Trophoblast cell (in vitro differentiated cells and primary cell): ENCODE measurements around the gene CSTF1.

Source experiments
- DNase-seq, 2 donors: peaks; one replicate each; pipeline ENCODE4 v3.0.0-alpha.2; 2016
- H2AFZ ChIP-seq: 2 replicates; pipeline ENCODE4 v1.6.1; 2013; ENCODE audit warnings: low read length, moderate library complexity, mild to moderate bottlenecking; ENCODE audit not compliant: insufficient read depth, poor library complexity
- H2AK5ac ChIP-seq: 2 replicates; pipeline ENCODE4 v1.6.1; 2013; ENCODE audit warnings: mild to moderate bottlenecking, low read length
- H2BK120ac ChIP-seq: 2 replicates; pipeline ENCODE4 v1.6.1; 2013; ENCODE audit warnings: low read length, mild to moderate bottlenecking, moderate library complexity; ENCODE audit not compliant: insufficient read depth, poor library complexity
- H2BK12ac ChIP-seq: 2 replicates; pipeline ENCODE4 v1.6.1; 2013; ENCODE audit warnings: mild to moderate bottlenecking, low read length, moderate library complexity
- H2BK5ac ChIP-seq: 2 replicates; pipeline ENCODE4 v1.6.1; 2013; ENCODE audit warnings: low read length, low read depth, moderate library complexity, mild to moderate bottlenecking; ENCODE audit not compliant: poor library complexity
- H3K14ac ChIP-seq: 2 replicates; pipeline ENCODE4 v1.6.1; 2013; ENCODE audit warnings: mild to moderate bottlenecking, low read length
- H3K18ac ChIP-seq: 2 replicates; pipeline ENCODE4 v1.6.1; 2013; ENCODE audit warnings: mild to moderate bottlenecking, low read length
- H3K23ac ChIP-seq: 2 replicates; pipeline ENCODE4 v1.6.1; 2013; ENCODE audit warnings: low read length
- H3K27ac ChIP-seq: 2 replicates; pipeline ENCODE4 v1.5.1; 2013; ENCODE audit warnings: low read depth, mild to moderate bottlenecking, inconsistent platforms, low read length, moderate library complexity
- H3K27me3 ChIP-seq: 2 replicates; pipeline ENCODE4 v1.6.1; 2013; ENCODE audit warnings: inconsistent platforms, mild to moderate bottlenecking, low read length, moderate library complexity; ENCODE audit not compliant: insufficient read depth
- H3K36me3 ChIP-seq, 2 experiments: 1 replicate in 1 of 2; 2 replicates in 1 of 2; pipeline ENCODE4 v1.6.1; 2013; ENCODE audit warnings: low read length in 2 of 2, mild to moderate bottlenecking in 2 of 2, moderate library complexity in 1 of 2; ENCODE audit not compliant: insufficient read depth in 2 of 2, control insufficient read depth in 1 of 2
- H3K4ac ChIP-seq: 2 replicates; pipeline ENCODE4 v1.6.1; 2013; ENCODE audit warnings: low read depth, mild to moderate bottlenecking, low read length, moderate library complexity
- H3K4me1 ChIP-seq, 2 experiments: 1 replicate in 1 of 2; 2 replicates in 1 of 2; pipeline ENCODE4 v1.6.1; 2013; ENCODE audit warnings: low read length in 2 of 2, mild to moderate bottlenecking in 2 of 2, moderate library complexity in 1 of 2; ENCODE audit not compliant: insufficient read depth in 2 of 2, control insufficient read depth in 1 of 2
- H3K4me2 ChIP-seq: 2 replicates; pipeline ENCODE4 v1.6.1; 2013; ENCODE audit warnings: inconsistent platforms, mild to moderate bottlenecking, low read length, moderate library complexity
- H3K4me3 ChIP-seq: 2 replicates; pipeline ENCODE4 v1.5.1; 2013; ENCODE audit warnings: mild to moderate bottlenecking, low read depth, low read length, inconsistent platforms
- H3K79me1 ChIP-seq: one replicate; pipeline ENCODE4 v1.6.1; 2013; ENCODE audit warnings: low read length
- H3K79me2 ChIP-seq: 2 replicates; pipeline ENCODE4 v1.6.1; 2013; ENCODE audit warnings: low read length, mild to moderate bottlenecking; ENCODE audit not compliant: control insufficient read depth, insufficient read depth, poor library complexity
- H3K9ac ChIP-seq: 2 replicates; pipeline ENCODE4 v1.6.1; 2013; ENCODE audit warnings: mild to moderate bottlenecking, low read length
- H3K9me3 ChIP-seq: 2 replicates; pipeline ENCODE4 v1.6.1; 2013; ENCODE audit warnings: low read depth, mild to moderate bottlenecking, control low read depth, inconsistent platforms, low read length; ENCODE audit not compliant: insufficient read depth
- H4K12ac ChIP-seq: 2 replicates; pipeline ENCODE4 v1.6.1; 2013; ENCODE audit warnings: low read depth, mild to moderate bottlenecking, low read length, moderate library complexity
- H4K8ac ChIP-seq: 2 replicates; pipeline ENCODE4 v1.6.1; 2013; ENCODE audit warnings: low read depth, mild to moderate bottlenecking, low read length, moderate library complexity
- H4K91ac ChIP-seq: one replicate; pipeline ENCODE4 v1.6.1; 2013; ENCODE audit warnings: low read depth, mild to moderate bottlenecking, low read length, moderate library complexity
- WGBS: extraction: QIAGEN DNeasy Blood & Tissue Kit; methylation state at CpG from one replicate; pipeline ENCODE4 v1.1.7; 2013; ENCODE audit warnings: missing lambda C conversion rate; ENCODE audit not compliant: insufficient read length, insufficient coverage; ENCODE audit errors: extremely low coverage; 5-methylcytosine and 5-hydroxymethylcytosine counted together

Gene CSTF1

GRCh38 chr20:56378386-56378785, 14.1 kb upstream of the CSTF1 start:
- H3K18ac ChIP-seq = no peak overlapping the region
- no CpG with 5 or more reads among the region's 3 CpGs for WGBS
- no peak overlapping the region for H4K8ac ChIP-seq
- H2BK120ac ChIP-seq = no peak overlapping the region
- H3K27me3 ChIP-seq = no peaks in the 10 kb centered on the region
- no peak overlapping the region for H3K4ac ChIP-seq
- no peak overlapping the region for H4K12ac ChIP-seq
- no peak overlapping the region for H3K23ac ChIP-seq
- H3K9ac ChIP-seq = no peak overlapping the region
- DNase-seq = no peak
- H2BK5ac ChIP-seq = no peak overlapping the region
- H3K4me2 ChIP-seq = no peak overlapping the region
- H3K4me1 ChIP-seq = no peaks in the 10 kb centered on the region
- H3K79me1 ChIP-seq = no peaks in the 10 kb centered on the region
- no peak overlapping the region for H3K14ac ChIP-seq
- no peak overlapping the region for H2AFZ ChIP-seq
- no peak overlapping the region for H2AK5ac ChIP-seq
- H4K91ac ChIP-seq = no peak overlapping the region
- H3K4me3 ChIP-seq = no peak overlapping the region
- H3K36me3 ChIP-seq = peaks cover 28% of the 10 kb centered on the region in 2 experiments
- H2BK12ac ChIP-seq = no peak overlapping the region
- H3K79me2 ChIP-seq = no peaks in the 10 kb centered on the region
- no peak overlapping the region for H3K27ac ChIP-seq
- no peaks in the 10 kb centered on the region for H3K9me3 ChIP-seq

- H3K14ac ChIP-seq = no peak overlapping the region
- H3K36me3 ChIP-seq = peaks cover 22 to 32% of the 10 kb centered on the region in 2 experiments
- H3K27me3 ChIP-seq = no peaks in the 10 kb centered on the region
Measured at GRCh38 chr20:56380375-56380774, 12.1 kb upstream of the CSTF1 start.

GRCh38 chr20:56381501-56381900, 10.9 kb upstream of the CSTF1 start:
- Histone ChIP-seq H3K27ac (no peak overlapping the region), H3K9ac (no peak overlapping the region), H2BK12ac (no peak overlapping the region), H2AK5ac (no peak overlapping the region), H4K12ac (no peak overlapping the region), H3K79me1 (peaks cover 2% of the 10 kb centered on the region), H3K36me3 (peaks cover 30 to 40% of the 10 kb centered on the region in 2 experiments), H3K4ac (no peak overlapping the region), H3K23ac (no peak overlapping the region), H3K9me3 (no peaks in the 10 kb centered on the region), H3K4me2 (no peak overlapping the region), H3K14ac (no peak overlapping the region), H3K4me3 (no peak overlapping the region), H3K27me3 (no peaks in the 10 kb centered on the region), H4K8ac (no peak overlapping the region), H3K79me2 (peaks cover 2% of the 10 kb centered on the region), H2AFZ (no peak overlapping the region), H2BK5ac (no peak overlapping the region), H4K91ac (no peak overlapping the region), H3K4me1 (no peaks in the 10 kb centered on the region), H3K18ac (no peak overlapping the region), H2BK120ac (no peak overlapping the region)
- no peak for DNase-seq
- no CpG with 5 or more reads among the region's 1 CpG for WGBS

More at GRCh38 chr20:56380375-56380774, 12.1 kb upstream of the CSTF1 start:
- H3K79me2 ChIP-seq = no peaks in the 10 kb centered on the region
- no peak overlapping the region for H4K12ac ChIP-seq
- no peak overlapping the region for H4K8ac ChIP-seq
- no peak overlapping the region for H3K9ac ChIP-seq
- H3K23ac ChIP-seq = no peak overlapping the region
- no peak overlapping the region for H4K91ac ChIP-seq
- no peak overlapping the region for H3K18ac ChIP-seq
- no peak overlapping the region for H2BK120ac ChIP-seq
- no peak overlapping the region for H3K4me2 ChIP-seq
- H3K4me3 ChIP-seq = no peak overlapping the region
- no peaks in the 10 kb centered on the region for H3K9me3 ChIP-seq
- WGBS = no CpG with 5 or more reads among the region's 1 CpG
- H2BK12ac ChIP-seq = no peak overlapping the region
- H3K4ac ChIP-seq = no peak overlapping the region
- H3K27ac ChIP-seq = no peak overlapping the region
- no peak overlapping the region for H2AFZ ChIP-seq
- no peak overlapping the region for H2BK5ac ChIP-seq
- no peaks in the 10 kb centered on the region for H3K79me1 ChIP-seq
- no peaks in the 10 kb centered on the region for H3K4me1 ChIP-seq
- no peak overlapping the region for H2AK5ac ChIP-seq
- no peak for DNase-seq

GRCh38 chr20:56382696-56383095, 9.7 kb upstream of the CSTF1 start:
- Histone ChIP-seq H3K18ac (no peak overlapping the region), H2BK120ac (no peak overlapping the region), H3K79me2 (peaks cover 2% of the 10 kb centered on the region), H3K4ac (no peak overlapping the region), H3K4me2 (no peak overlapping the region), H3K79me1 (peaks cover 2% of the 10 kb centered on the region), H3K4me3 (no peak overlapping the region), H2BK5ac (no peak overlapping the region), H4K12ac (no peak overlapping the region), H4K91ac (no peak overlapping the region), H3K14ac (no peak overlapping the region), H3K23ac (no peak overlapping the region), H2AK5ac (no peak overlapping the region), H2AFZ (no peak overlapping the region), H3K9ac (no peak overlapping the region), H3K9me3 (no peaks in the 10 kb centered on the region), H2BK12ac (no peak overlapping the region), H3K27me3 (no peaks in the 10 kb centered on the region), H3K36me3 (peaks cover 26 to 41% of the 10 kb centered on the region in 2 experiments), H4K8ac (no peak overlapping the region), H3K4me1 (no peaks in the 10 kb centered on the region), H3K27ac (no peak overlapping the region)
- no CpG with 5 or more reads among the region's 4 CpGs for WGBS
- DNase-seq = no peak
